Suppressor macrophage (primary cell): ENCODE data around the gene CST6.

Source experiments
- DNase-seq, 4 experiments: peaks; one replicate each; pipeline ENCODE4 v3.0.0-alpha.2; 2020 to 2022
- total RNA-seq, 17 experiments: gene quantifications; one replicate each; lab custom pipeline; 2026; ENCODE audit warnings: mixed read lengths in 6 of 17, inconsistent platforms in 3 of 17; lab: John Stamatoyannopoulos, UW

The CST6 gene, protein sequence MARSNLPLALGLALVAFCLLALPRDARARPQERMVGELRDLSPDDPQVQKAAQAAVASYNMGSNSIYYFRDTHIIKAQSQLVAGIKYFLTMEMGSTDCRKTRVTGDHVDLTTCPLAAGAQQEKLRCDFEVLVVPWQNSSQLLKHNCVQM
- total RNA-seq, result 0.07 to 0.99 (median 0.25) reads per million in 17 experiments

DNA sequence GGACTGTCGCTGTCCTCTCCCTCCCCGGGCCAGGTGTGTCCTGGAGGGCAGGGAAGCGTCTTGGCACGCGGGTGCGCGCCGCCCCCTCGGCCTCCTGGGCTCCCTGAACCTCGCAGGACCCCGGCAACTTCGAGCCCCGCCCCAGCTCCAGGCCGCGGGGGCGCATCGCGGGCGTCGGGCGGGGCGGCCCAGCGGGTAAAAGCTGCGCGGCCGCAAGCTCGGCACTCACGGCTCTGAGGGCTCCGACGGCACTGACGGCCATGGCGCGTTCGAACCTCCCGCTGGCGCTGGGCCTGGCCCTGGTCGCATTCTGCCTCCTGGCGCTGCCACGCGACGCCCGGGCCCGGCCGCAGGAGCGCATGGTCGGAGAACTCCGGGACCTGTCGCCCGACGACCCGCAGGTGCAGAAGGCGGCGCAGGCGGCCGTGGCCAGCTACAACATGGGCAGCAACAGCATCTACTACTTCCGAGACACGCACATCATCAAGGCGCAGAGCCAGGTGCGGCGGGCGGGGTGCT is at the start of gene CST6:
TSS of gene CST6 (plus strand) at position 224 of the 519 bp plus-strand sequence. CDS start at position 261, 37 bp downstream.
- peak in 1 of 4 experiments; percentile 18 for DNase-seq

DNA sequence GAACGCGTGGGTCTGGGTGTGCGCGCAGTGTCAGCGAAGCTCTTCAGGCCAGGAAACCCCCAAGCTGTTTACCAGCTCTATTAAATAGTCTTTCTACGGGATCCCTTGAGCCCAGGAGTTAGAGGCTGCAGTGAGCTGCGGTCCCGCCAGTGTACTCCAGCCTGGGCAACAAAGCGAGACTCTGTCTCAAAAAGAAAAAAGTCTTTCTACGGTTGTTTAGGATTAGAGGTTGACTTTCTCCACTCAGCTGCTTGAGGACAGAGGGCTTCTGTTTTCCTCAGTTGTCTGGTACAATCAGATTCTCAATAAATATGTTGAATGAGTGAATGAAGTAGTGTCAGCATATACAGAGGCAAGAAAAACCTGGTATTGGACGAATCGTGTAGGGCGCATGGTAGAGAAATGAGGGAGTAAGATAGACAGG is 49.7 kb upstream of the CST6 start:
- DNase-seq, result no peak

DNA sequence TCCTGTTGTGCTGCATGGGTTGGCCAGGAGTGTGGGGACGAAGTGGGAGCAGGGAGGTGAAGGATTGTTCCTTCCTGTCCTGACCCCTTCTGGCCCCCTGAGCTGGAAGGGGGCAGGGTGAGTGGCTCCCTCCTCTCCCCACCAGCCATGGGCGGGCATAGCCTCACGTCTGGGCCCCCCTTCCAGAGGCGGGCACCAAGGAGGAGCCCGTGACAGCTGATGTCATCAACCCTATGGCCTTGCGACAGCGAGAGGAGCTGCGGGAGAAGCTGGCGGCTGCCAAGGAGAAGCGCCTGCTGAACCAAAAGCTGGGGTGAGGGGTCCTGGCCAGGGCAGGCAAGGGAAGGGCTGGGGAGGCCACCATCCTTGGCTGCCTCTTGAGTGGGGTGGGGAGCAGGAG is 46.9 kb upstream of the CST6 start:
- DNase-seq, result no peak

DNA sequence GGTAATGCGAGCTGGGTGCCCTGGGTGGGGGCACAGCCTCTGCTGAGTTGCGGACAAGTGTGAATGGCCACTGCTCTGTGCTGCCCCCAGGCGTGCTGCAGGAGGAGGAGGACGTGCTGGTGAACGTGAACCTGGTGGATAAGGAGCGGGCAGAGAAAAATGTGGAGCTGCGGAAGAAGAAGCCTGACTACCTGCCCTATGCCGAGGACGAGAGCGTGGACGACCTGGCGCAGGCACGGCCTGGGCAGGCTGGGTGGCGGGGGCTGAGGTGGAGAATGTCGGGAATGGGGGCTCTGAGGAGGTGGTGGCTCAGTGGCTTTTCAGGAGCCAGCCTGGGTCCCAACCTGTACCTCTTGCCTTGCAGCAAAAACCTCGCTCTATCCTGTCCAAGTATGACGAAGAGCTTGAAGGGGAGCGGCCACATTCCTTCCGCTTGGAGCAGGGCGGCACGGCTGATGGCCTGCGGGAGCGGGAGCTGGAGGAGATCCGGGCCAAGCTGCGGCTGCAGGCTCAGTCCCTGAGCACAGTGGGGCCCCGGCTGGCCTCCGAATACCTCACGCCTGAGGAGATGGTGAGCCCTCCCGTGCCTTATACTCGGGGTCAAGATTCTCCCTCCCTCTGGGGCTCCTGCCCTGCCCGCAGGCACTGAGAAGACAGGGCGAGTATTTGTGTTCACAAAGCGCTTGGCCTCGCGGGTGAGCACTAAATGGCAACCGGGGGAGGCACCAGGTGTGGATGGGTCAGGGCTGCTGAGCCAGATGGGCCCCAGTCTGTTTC is 45.6 kb upstream of the CST6 start:
- DNase-seq, result no peak

DNA sequence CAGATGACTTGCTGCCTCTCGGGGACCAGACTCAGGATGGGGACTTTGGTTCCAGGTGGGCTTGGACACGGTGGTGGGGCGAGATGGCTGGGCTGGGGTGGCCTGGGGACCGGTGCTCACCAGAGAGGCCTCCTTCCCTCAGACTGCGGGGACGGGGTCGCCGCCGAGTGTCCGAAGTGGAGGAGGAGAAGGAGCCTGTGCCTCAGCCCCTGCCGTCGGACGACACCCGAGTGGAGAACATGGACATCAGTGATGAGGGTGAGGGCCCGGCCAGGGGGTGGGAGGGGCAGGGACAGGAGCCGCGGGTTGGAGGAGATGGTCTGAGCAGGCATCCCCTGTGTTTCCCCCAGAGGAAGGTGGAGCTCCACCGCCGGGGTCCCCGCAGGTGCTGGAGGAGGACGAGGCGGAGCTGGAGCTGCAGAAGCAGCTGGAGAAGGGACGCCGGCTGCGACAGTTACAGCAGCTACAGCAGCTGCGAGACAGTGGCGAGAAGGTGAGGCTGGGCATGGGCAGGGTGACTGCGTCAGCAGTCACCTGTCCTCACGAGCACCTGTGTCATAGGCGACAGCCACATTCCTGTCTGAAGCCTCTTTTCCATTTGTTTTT is 44.4 kb upstream of the CST6 start:
- DNase-seq, result no peak

DNA sequence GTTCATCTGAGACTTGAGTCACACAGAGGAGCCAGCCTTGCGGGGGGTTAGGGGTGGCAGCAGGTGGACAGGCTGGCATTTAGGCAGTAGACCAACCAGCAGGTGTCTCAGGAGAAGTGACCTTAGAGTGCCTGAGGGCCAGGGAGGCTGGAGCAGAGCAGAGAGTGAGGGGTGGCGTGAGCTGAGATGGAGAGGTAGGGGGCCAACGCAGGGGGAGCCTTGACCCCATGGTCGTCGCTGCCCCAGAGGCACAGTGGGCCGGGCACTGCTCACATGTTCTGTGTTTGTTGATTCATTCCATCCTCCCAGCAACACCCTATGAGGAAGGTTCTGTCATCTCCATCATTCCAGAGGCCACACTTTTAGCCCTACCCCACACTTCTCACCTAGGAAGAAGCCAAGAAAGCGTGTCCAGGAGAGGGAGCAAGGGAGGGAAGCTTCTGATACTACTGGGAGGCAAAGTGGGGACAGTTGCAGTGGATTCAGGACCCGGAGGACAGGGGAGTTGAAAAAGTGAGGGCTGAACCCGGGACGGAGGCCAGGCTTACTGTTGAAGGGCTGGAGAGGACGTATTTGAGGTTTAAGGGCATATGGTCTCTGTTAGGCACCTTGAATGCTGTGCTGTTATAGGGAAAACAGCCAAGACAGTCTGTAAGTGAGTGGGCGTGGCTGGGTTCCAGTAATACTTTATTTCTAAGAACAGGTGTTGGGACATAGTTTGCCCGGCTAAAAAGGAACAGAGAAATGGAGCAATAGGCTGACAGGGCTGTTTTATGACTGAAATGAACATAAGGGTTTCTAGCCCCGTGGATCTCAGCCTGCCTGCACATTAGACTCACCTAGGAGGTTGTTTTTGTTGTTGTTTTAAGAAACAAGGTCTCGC is 43.0 kb upstream of the CST6 start:
- DNase-seq, result peak in 3 of 4 experiments; percentile 24 to 29 (median 28)

DNA sequence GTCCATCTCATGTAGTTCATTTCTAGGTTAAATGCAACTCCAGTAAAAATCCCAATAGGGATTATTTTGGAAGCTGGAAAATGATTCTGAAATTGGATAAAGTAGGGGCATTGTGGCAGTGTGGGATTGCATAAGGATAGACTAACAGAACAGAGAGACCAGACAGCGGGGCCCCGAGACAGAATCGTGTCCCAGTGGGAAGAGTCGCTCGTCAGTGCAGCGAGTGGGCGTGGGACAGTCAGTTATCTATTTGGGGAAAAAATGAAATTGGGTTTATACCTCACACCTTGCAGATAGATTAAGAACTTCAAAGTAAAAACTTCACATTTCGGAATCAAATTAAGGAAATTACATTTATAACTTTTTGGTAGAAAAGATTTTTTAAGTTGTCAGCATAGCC is 39.7 kb upstream of the CST6 start:
- no peak for DNase-seq

DNA sequence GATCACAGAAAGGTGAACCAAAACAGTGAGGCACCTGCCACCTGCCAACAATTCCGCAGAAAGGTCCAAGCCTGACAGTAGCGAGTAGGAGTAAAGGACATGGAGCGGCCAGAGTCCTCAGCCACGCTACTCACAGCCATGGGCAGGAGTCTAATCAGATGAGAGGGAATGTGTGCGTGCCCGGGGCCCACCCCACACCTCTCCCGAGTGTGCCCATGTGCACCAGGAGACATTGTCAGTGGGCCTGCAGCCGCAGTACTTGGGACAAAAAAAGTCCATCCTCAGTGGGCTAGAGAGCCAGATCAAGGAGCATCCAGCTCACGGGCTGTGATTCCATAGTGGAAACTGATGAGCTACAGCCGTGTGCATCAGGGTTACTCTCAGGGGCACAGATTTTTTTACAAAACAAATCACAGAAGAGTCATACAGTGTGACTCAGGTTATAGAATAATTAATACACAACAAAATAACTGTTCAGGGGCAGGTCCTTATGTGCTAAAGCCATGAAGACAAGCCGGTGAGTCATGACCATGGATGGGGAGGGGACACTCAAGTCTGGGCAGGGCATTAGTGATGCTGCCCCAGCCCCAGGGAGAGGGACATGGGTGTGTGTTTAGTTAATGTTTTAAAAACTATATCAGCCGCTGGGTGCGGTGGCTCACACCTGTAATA is 38.2 kb upstream of the CST6 start:
- no peak for DNase-seq

DNA sequence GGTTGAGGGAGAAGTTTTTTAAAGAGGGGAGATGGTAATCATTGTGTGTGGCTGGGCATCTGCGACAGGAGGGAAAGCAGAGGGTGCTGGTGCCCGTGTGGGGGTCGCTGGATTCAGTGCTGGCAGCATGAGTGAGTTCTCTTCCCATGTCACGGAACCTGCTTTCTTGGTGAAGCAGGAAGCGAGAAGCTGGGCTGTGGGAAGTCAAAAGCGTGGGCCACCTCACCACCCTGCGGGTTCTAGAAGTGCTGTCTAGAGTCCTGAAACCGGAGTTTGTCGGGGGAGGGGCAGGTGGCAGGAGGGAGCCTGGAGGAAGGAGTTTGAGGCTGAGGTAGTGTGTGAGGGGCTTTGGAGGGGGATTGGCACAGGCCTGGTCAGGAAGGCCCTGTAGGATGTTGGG is 36.0 kb upstream of the CST6 start:
- DNase-seq, result no peak

DNA sequence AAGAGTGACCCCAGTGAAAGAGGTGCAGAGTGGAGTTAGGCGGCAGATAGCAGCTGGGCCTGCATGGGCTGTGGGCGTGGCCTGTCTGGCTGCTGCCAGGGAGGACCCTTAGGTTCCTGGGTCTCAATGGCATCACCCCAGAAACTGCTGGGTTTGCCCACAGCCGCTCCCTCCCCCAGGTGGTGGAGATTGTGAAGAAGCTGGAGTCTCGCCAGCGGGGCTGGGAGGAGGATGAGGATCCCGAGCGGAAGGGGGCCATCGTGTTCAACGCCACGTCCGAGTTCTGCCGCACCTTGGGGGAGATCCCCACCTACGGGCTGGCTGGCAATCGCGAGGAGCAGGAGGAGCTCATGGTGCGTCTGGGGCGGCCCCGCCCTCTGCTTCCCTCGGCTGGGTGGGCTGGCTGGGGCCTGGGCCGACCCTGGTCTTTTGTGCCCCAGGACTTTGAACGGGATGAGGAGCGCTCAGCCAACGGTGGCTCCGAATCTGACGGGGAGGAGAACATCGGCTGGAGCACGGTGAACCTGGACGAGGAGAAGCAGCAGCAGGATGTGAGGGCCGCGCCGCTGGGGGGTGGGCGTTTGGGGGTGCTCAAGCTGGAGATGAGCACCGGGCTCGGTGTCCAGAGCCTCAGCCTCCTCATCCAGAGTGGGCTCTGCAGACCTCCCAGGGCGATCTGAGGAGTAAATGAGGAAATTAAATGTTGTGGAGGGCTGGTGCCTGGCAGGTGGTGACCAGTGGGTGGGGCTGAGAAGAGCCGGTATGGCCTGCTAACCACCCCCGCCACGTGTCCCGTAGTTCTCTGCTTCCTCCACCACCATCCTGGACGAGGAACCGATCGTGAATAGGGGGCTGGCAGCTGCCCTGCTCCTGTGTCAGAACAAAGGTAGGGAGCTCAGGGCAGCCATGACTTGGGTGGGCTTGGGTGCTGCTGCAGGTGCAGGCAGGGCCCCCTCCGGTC is 35.3 kb upstream of the CST6 start:
- DNase-seq, result no peak

DNA sequence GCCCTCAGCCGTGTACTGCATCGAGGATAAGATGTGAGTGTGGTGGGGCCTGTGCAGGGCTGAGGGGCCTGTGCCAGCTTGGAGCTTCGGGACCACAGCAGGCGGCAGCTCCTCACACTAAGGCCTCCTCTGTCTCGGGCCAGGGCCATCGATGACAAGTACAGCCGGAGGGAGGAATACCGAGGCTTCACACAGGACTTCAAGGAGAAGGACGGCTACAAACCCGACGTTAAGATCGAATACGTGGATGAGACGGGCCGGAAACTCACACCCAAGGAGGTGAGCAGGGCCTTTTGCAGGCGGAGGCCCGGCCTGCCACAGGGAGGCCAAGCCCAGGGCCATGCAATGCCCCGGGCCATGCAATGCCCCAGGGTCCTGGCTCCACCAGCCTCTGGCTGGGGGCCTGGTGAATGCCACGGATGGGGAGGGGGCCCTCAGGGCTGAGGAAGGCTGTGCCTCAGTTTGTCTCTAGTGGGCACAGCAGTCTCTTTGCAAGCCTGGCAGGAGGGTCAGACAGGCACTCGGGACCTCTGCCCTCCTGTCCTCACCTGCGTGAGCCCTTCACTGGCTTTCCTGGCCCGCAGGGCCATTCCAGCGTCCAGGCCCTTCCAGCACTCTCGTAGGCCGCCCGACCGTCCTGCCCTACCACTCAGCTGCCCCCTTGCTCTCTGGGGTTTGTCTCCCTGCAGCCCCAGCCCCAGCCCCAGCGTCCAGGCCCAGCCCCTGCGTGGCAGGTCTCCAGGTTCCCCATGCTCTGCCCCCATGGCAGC is 34.0 kb upstream of the CST6 start:
- DNase-seq, result no peak

DNA sequence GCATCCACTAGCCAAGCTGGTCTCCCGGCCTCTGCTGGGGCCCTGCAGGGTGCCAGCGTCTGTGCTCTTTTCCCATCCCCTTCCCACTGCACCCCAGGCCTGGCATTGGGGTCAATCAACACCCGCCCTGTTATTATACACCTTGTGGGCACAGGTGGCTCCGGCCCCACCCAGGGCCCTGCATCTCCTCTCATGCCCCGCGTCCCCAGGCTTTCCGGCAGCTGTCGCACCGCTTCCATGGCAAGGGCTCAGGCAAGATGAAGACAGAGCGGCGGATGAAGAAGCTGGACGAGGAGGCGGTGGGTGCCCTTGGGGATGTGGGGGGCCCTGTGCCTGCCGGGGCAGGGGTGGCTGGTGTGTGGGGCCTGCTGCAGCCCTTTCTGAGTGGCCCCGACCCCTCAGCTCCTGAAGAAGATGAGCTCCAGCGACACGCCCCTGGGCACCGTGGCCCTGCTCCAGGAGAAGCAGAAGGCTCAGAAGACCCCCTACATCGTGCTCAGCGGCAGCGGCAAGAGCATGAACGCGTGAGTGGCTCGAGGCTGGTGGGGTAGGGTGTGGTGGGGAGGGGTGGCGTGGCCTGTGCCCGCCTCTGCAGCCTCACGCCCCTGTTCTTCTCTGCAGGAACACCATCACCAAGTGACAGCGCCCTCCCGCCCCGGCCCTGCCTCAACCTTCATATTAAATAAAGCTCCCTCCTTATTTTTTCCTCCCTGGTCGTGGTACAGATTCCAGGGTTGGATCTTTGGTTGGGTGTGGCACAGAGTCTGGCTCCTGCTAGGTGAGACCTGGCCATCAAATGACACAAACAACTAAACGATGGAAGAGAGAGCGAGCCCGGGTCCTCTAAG is 33.2 kb upstream of the CST6 start:
- DNase-seq, result no peak

DNA sequence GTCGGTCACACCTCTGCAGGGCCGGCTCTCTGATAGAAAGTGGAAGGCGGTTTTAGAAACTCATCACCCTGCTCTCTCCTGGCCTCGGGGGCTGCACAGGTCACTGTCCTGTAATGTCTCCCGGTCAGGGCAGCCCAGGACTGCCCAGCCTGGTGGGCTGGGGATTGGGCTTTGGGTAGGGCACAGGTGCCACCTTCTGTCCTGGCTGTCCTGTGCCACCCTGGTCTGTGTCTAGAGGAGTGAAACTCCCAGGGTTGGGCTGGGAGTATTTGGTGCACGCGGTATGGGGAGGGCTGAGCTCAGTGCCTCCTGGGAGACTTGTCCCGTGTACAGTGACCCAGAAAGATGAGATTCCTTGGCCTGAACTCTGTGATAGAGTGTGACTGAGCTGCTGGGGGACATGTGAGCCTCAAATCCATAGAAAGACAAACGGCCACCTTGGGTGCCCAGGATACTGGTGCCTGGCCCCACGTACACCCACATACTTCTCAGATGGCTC is 32.5 kb upstream of the CST6 start:
- DNase-seq, result no peak

DNA sequence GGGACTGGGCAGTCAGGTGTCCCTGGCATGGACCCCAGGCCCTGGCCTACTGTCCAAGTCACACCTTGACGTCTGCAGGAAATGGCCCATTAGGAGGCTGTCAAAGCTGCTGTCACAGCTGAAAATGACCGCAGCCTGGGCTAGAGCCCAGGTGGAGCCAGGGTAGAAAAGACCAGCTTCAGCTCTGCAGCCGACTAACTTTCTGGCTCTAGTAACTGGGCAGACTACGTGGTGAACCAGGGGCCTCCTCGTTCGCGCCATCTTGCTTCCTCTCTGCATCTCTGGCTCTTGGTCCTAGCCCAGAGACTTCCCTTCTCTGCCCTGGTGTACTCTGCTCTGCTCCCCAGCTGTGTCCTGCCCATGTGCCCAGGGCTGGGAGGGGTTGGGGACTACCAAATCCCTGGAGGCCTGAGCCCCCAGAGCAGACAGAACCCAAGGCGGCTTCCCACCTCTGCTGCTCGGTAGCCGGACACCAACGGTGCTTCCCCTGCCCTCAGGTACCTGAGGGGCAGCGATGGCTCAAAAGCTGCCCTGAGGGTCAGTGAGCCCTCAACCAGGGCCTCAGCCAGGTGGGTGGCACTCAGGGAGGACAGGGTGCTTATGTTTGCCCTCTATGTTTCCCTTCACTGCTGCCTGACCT is 30.6 kb upstream of the CST6 start:
- DNase-seq, result no peak

DNA sequence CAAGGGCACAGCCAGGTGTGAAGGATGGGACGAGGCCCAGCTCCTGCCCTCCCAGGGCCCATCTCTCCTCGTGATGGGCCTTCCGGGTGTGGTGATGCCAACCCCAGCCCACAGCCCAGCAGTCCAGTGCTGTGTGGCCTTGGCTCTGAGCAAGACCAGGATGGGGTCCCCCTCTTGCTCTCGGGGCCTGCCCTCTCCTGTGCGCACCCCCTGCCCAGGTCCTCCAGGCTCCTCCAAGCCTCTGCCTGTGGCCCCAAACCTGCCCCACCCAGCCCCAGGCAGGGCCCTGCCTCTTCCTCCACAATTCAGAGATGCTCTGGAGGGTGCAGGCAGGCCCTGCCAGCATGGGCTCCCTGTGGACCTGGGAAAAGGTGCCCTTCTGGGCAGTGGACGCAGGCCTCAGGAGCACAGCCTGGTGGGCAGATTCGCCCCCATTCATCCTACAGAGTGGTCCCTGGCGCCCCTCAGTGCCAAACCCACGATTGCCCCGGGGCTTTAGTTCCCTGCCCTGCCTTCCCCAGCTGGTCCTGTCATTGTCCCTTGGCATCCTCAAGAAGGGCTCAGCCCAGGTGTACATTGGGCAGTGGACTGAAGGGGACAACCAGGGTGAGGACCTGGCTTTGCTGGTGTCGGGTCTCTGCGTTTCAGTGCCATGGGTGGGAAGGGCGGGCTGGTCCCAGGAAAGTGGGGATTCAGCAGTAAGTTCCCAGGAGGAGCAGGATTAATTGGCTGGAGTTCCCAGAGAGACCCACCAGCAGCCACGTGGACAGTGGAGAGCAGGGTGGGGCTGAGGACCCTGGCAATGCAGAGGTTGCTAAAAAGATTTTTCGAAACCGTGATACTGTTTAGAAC is 29.6 kb upstream of the CST6 start:
- no peak for DNase-seq

DNA sequence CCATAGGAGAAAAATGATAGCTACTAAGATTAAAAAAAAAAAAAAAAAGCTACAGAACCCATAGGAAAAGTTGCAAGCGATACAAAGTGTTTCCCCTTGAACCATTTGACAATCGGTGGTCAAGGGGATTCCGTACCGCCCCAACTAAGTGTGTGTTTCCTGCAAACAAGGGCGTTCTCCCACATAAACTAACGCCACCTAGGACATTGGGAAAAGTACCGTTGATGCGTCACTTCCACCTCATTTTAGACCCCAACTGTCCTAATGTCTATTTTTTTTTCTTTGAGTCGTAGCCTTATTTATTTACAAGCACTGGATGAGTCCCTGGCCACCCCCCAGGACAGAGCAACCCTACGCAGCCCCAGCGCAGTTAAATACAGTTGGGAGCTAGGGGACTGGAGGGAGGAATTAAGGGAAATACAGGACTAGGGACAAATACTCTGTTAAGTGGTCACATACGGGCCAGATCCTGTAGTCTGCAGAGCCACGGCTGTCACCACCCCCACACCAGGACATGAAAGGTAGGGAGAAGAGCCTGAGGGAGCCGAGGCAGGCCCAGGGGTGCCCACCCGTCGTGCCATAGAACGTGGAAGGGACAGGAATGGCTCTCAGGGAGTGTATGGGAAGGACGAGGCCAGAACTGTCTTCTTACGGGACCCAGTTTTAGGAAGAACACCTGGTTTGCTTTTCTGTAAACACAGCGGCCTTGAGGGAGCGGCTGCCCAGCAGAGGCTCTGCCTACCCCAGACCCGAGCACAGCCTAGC is 28.8 kb upstream of the CST6 start:
- no peak for DNase-seq

DNA sequence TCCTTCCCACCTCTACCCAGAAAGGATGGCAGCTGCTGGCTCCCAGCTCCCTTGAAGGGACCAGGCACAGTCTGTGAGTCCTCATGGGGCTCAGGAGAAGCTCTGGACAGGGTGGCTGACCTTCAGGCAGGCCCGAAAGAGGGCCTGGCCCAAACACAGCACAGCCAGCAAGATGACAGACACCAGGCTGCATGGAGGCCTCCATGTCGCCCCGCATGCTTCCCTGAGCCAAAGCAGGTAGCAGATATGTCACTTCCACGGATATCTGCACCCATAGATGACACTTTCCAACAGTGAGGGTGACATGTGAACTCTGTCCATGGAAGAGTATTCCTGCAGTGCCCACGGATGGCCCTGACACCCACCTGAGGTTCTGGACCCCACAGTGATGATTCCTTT is 28.2 kb upstream of the CST6 start:
- no peak for DNase-seq
